Subcutaneous abdominal adipose tissue (tissue), 5 donors: Measurements from ENCODE around the gene TREX2.

ENCODE experiments used
- H3K27ac ChIP-seq: one replicate; pipeline ENCODE4 v1.7.0; 2013; ENCODE audit warnings: low read depth, mild to moderate bottlenecking, inconsistent platforms, low read length, moderate library complexity
- H3K27me3 ChIP-seq, 5 donors: one replicate each; pipeline ENCODE4 v1.7.0; 2013; ENCODE audit warnings: low read length in 5 of 5, inconsistent platforms in 1 of 5; ENCODE audit not compliant: control insufficient read depth in 5 of 5, insufficient read depth in 4 of 5
- H3K36me3 ChIP-seq, 5 donors: one replicate each; pipeline ENCODE4 v1.7.0; 2013; ENCODE audit warnings: low read length in 5 of 5; ENCODE audit not compliant: control insufficient read depth in 5 of 5, insufficient read depth in 5 of 5
- H3K4me1 ChIP-seq, 5 donors: one replicate each; pipeline ENCODE4 v1.7.0; 2013; ENCODE audit warnings: low read length in 5 of 5, mild to moderate bottlenecking in 3 of 5, moderate library complexity in 1 of 5; ENCODE audit not compliant: control insufficient read depth in 5 of 5, insufficient read depth in 5 of 5
- H3K4me3 ChIP-seq, 5 donors: one replicate each; pipeline ENCODE4 v1.7.0; 2013; ENCODE audit warnings: low read length in 5 of 5, low read depth in 1 of 5
- H3K9ac ChIP-seq, 5 donors: one replicate each; pipeline ENCODE4 v1.7.0; 2013; ENCODE audit warnings: low read length in 5 of 5, mild to moderate bottlenecking in 4 of 5, moderate library complexity in 3 of 5
- H3K9me3 ChIP-seq, 5 donors: one replicate each; pipeline ENCODE4 v1.7.0; 2013; ENCODE audit warnings: low read length in 5 of 5; ENCODE audit not compliant: control insufficient read depth in 5 of 5
- donor health status: healthy.
- donor health status: healthy.
- donor health status: healthy.
- donor health status: healthy.
- donor health status: healthy.

The TREX2 gene

DNA sequence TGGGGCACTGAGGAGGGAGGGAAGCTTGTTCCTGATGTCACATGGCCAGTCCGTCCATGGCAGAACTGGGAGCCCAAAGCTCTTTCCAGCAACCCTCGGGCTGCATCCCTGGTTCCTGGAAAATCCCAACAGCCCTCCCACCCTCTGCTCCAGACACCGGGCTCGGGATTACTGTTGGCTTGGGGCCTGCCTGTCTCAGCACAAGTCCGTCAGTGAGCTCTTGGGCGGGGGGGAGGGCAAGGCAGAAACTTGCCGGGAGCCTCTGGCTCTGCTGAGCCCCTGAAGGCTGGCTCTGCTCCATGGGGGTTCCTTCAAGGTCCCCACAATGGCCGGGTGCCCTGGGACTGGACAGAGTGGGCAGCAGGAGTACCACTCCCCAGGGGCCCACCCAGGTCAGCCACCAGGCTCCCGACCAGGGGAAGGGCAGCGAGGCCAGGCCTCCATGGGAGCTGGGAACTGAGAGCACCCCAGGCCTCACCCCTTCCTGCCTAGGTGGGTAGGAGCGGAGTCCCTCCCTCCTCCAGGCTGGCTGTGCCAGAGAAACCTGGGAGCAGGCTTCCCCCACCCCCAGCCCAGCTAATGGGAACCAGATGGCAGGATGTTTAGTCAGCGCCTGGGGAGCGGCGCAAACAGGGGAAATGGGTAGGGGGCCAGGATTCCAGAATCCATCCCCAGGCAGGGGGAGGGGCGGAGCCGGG lies 31.0 kb upstream of the TREX2 start:
- H3K9ac ChIP-seq: peak overlapping the region in 1 of 5 donors; percentile 17
- no peak overlapping the region for H3K4me3 ChIP-seq
- peaks cover 5 to 27% (median 22%) of the 10 kb centered on the region in 5 donors for H3K4me1 ChIP-seq
- peaks cover 0 to 2% (median 0%) of the 10 kb centered on the region in 5 donors for H3K9me3 ChIP-seq
- peaks cover 16 to 45% (median 29%) of the 10 kb centered on the region in 5 donors for H3K27me3 ChIP-seq
- H3K27ac ChIP-seq: no peak overlapping the region
- H3K36me3 ChIP-seq: no peaks in the 10 kb centered on the region

DNA sequence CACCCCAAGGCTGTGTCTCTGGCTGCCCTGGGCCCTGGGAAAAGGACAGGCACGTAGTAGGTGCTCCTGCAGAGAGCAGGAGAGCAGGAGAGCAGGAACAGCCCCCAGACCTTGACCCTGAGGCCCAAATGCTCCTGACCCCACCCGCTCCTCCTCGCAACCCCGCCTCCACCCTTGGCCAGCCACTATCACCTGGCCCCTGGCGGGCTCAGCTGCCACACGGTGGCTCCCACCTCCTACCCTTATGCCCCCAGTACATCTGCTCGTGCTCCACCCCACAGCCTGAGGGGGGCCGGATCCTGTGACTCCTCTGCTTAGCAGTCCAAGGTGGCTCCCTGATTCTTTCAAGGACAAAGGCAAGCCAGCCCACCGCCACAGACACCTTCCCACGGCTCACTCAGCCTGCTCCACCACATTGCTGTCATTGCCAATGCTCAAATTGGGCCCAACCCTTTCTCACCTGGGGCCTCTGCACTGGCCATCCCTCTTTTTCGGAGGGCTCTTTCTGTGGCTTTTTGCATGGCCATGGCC lies 30.0 kb upstream of the TREX2 start:
- H3K9me3 ChIP-seq: peaks cover 0 to 2% (median 0%) of the 10 kb centered on the region in 5 donors
- peaks cover 5 to 30% (median 24%) of the 10 kb centered on the region in 5 donors for H3K4me1 ChIP-seq
- no peak overlapping the region for H3K4me3 ChIP-seq
- H3K27me3 ChIP-seq: peaks cover 16 to 38% (median 29%) of the 10 kb centered on the region in 5 donors
- H3K36me3 ChIP-seq: no peaks in the 10 kb centered on the region
- H3K9ac ChIP-seq: no peak overlapping the region
- no peak overlapping the region for H3K27ac ChIP-seq

DNA sequence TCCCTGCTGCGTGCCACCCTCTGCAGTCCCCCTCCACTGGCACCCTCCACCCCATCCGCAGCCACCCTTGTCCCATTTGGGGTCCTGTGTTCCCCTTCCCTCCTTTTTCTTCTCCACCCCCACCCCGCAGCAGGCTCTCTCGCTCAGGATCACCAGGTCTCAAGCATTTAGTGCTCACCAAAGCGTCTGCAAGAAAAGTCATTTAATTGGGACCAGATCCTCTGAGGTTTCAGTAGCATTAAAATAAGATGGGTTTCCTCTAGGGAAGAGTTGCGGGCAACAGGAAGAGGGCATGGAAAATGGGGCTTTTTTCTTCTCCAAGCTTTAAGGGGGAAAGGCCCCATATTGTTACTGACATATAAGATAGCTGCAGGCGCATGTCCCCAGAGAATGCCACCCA lies 29.4 kb upstream of the TREX2 start:
- H3K36me3 ChIP-seq: no peaks in the 10 kb centered on the region
- no peak overlapping the region for H3K27ac ChIP-seq
- H3K4me1 ChIP-seq: peaks cover 5 to 30% (median 24%) of the 10 kb centered on the region in 5 donors
- H3K9ac ChIP-seq: no peak overlapping the region
- H3K9me3 ChIP-seq: peaks cover 0 to 2% (median 0%) of the 10 kb centered on the region in 5 donors
- peaks cover 16 to 33% (median 29%) of the 10 kb centered on the region in 5 donors for H3K27me3 ChIP-seq
- H3K4me3 ChIP-seq: peak overlapping the region in 3 of 5 donors; percentile 6 to 50 (median 40)

DNA sequence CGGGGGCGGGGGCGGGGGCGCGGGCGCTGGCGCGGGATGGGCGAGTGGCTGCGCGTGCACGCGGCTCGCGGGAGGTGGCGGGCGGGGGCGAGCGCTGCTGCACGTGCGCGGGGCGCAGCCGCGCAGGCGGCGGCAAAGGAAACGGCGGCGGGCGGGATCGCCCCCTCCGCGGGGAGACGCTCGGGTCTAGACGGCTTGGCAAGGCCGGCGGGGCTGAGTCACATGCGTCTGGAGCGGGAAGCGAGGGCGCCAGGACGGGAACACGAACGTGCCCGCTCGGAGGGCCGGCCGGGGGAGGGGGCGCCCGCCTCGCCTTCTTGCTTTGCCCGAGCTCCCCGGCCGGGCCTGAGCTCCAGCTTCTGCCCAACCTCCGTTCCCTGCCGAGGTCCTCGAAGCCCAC lies 28.9 kb upstream of the TREX2 start:
- Histone ChIP-seq H3K27ac (no peak overlapping the region), H3K9me3 (peaks cover 0 to 2% (median 0%) of the 10 kb centered on the region in 5 donors), H3K36me3 (no peaks in the 10 kb centered on the region), H3K4me3 (peak overlapping the region in 3 of 5 donors; percentile 6 to 50 (median 40)), H3K4me1 (peaks cover 5 to 34% (median 28%) of the 10 kb centered on the region in 5 donors), H3K9ac (no peak overlapping the region), H3K27me3 (peaks cover 11 to 31% (median 26%) of the 10 kb centered on the region in 5 donors)

DNA sequence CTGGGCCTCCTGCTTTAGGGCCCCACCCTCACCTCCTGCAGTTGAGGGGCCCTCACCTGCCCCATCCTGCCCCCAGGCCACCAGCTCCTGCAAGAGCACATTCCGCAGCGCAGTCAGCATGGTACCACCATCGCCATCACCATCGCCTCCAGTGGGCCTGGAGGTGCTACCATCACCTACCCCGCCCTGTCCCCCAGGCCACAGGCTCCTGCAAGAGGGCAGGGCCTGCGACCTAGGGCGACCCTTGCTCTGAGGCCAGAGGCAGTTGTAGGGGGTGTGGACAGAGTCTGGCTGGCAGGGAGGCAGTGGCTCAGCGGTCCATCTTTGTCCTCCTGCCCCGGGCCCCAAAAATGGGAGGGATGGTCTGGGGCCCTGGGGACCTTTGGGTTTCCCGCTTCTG lies 28.4 kb upstream of the TREX2 start:
- H3K27ac ChIP-seq: no peak overlapping the region
- H3K4me1 ChIP-seq: peaks cover 5 to 39% (median 33%) of the 10 kb centered on the region in 5 donors

DNA sequence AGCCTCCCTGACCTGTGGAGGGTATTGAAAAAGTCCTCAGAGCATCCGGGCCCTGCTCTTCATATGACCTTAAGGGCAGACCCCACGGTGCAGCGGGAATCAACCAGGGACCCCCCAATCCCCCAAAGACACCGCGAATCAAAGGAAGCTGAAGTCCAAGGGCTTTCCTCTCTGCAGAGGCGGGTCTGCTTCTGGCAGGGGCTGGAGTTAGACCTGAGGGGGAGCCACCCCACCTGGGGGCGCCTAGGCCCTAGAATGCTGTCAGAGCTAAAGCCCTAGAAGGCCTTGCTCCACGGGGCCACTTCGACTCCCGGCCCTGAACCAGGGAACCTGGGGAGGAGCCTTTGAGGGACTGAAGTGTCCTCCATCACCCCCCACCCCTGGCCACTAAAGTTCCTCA lies 27.3 kb upstream of the TREX2 start:
- H3K4me1 ChIP-seq: peaks cover 5 to 44% (median 42%) of the 10 kb centered on the region in 5 donors
- peaks cover 8 to 28% (median 23%) of the 10 kb centered on the region in 5 donors for H3K27me3 ChIP-seq
- H3K9me3 ChIP-seq: peaks cover 0 to 2% (median 0%) of the 10 kb centered on the region in 5 donors
- H3K4me3 ChIP-seq: no peak overlapping the region
- peaks cover 0 to 4% (median 0%) of the 10 kb centered on the region in 5 donors for H3K36me3 ChIP-seq
- no peak overlapping the region for H3K27ac ChIP-seq
- H3K9ac ChIP-seq: no peak overlapping the region

More for the DNA sequence above, 28.4 kb upstream of the TREX2 start:
- Histone ChIP-seq H3K9me3 (peaks cover 0 to 2% (median 0%) of the 10 kb centered on the region in 5 donors), H3K9ac (no peak overlapping the region), H3K36me3 (no peaks in the 10 kb centered on the region), H3K27me3 (peaks cover 10 to 31% (median 28%) of the 10 kb centered on the region in 5 donors), H3K4me3 (no peak overlapping the region)

DNA sequence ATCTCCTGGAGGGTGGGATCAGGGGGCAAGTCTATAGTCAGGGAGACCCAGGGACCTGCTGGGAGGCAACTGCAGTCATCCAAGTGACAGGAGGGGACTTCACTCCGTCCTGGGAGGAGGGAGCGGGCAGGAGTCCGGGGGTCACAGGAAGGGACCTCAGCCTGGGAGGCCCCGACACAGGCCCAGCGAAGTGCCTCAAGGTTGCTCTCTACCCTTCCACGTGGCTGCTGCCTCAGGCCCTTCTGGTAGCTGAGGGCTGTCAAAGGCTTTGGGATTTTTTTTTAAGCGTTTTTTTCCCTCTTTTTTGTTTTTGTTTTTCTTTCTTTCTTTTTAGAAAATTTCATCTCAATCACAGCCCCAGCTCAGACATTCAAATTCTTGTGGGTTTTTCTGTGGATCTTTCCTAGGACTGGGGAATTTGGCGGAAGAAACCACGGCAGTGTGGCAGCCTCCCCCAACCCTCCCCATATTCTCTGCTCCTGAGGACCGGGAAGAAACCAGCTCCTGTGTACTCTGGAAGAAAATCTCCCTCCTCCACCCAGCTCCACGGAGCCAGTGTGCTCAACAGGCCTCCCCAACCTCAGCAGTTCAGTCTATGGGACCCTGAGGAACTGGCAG lies 25.9 kb upstream of the TREX2 start:
- Histone ChIP-seq H3K9me3 (no peaks in the 10 kb centered on the region), H3K4me1 (peaks cover 5 to 41% (median 33%) of the 10 kb centered on the region in 5 donors), H3K27ac (no peak overlapping the region), H3K4me3 (no peak overlapping the region), H3K9ac (no peak overlapping the region), H3K36me3 (peaks cover 0 to 11% (median 3%) of the 10 kb centered on the region in 5 donors), H3K27me3 (peaks cover 3 to 22% (median 11%) of the 10 kb centered on the region in 5 donors)

DNA sequence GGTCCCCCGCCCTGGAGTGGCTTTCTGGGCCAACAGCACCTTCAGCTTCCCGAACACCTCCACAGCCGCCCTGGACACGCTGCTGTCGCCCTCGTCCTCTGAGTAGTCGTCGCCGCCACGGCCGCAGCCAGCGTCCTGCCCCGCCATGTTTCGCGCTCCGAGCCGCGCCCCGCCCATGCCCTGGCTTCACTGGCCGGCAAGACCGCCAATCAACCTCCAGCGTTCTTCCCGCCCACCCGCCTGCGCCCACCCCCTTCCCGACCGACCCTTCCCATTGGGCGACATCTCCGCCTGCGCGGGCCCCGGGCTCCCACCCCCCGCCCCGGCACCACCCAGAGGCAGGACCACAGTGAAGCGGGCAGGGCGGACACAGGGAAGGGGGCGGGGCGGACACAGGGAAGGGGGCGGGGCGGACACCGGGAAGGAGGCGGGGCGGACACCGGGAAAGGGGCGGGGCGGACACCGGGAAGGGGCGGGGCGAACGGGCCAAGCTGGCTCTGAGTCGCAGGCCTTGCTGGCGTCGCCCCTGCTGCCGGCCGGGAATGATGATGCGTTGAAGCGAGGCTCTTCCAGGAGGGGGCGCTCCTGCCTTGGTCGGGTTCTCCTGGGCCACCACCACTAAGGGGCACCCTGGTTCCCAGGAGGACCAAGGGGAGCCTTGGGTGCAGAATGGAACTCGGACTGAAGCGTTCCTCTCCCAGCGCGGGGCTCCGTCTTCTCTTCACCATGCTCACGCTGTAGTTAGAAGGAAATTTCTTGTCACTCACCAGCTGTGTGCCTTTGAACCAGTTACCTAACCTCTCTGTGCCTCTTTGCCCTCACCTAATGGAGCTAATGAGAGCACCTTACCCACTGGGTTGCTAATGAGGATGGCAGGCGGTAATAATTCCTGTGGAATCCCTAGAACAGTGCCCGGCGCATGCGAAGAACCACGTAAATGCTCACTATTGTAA lies 24.8 kb upstream of the TREX2 start, which contains the start of gene HAUS7:
HAUS7 (minus strand) TSS at position 166 of the 953 bp plus-strand sequence; CDS start at position 147, 19 bp downstream.
- Histone ChIP-seq H3K4me3 (peak within 1 kb of the TSS; percentile 65 to 73 (median 70)), H3K4me1 (peaks cover 2 to 36% (median 29%) of the 10 kb centered on the region in 5 donors), H3K36me3 (peaks cover 0 to 12% (median 3%) of the 10 kb centered on the region in 5 donors), H3K9me3 (no peaks in the 10 kb centered on the region), H3K27me3 (peaks cover 3 to 13% (median 6%) of the 10 kb centered on the region in 5 donors), H3K9ac (peak within 1 kb of the TSS in 4 of 5 donors; percentile 55 to 75 (median 68)), H3K27ac (no peak within 1 kb of the TSS)

DNA sequence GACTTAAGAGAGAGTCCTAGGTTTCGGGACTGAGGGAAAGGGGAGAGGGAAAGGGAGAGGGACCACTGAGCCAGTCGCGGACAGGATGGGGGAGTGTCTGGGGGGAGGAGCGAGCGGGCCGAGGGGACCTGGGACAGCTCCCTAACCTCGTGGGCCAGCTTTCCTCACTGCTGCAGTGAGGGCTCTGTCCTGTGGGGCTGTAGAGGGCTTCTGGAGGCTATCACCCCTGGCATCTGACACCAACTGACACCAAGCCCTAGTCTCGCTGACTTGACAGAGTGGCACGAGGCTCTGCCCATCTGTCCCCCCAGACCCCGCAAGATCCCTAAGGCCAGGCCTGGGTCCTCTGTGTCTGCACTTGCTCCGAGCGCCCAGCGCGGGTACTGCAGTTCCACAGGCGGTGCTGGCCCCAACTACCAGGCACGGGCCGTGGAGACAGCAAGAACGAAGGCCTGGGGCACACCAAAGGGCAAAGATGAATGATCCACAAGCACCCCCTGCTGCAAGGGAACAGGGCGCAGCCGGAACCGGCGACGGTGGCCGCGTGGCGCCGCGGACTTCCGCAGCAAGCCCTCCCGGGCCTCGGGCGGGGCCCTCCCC lies 24.1 kb upstream of the TREX2 start:
- H3K27me3 ChIP-seq: peaks cover 3 to 10% (median 5%) of the 10 kb centered on the region in 5 donors
- peak overlapping the region in 4 of 5 donors; percentile 55 to 75 (median 68) for H3K9ac ChIP-seq
- H3K4me3 ChIP-seq: peak overlapping the region; percentile 65 to 73 (median 70)
- peaks cover 0 to 15% (median 3%) of the 10 kb centered on the region in 5 donors for H3K36me3 ChIP-seq
- H3K9me3 ChIP-seq: no peaks in the 10 kb centered on the region
- H3K27ac ChIP-seq: no peak overlapping the region
- peaks cover 0 to 33% (median 27%) of the 10 kb centered on the region in 5 donors for H3K4me1 ChIP-seq
